Esophagus muscularis mucosa (tissue), 3 donors: ENCODE measurements around the gene AFF3.

Source experiments
- CTCF ChIP-seq, 3 experiments: fragments of 200-600 bp in 2 of 3; fragments of 450-650 bp in 1 of 3; sonication (generic) in 2 of 3; IDR thresholded peaks; one replicate each; pipeline ENCODE4 v1.5.1; 2017 to 2019; ENCODE audit warnings: antibody characterized with exemption in 3 of 3, mild to moderate bottlenecking in 2 of 3, moderate library complexity in 1 of 3
- POLR2A ChIP-seq: fragments of 450-650 bp; IDR thresholded peaks from one replicate; pipeline ENCODE4 v1.6.1; 2017; ENCODE audit warnings: antibody characterized with exemption, moderate library complexity, mild to moderate bottlenecking, low read depth

GRCh38 chr2:100178864-100179263, 36.5 kb upstream of the AFF3 start:
- TF ChIP-seq POLR2A (no peak), CTCF (IDR thresholded peaks at IDR 0.05) (no peak)
